Activated T-helper 1 cell treated with anti-CD3 and anti-CD28 coated beads, Interleukin-2, amount 50 U/mL, for 16 hours (primary cell): ENCODE measurements around the gene RPS25.
A peak's percentile ranks its signal among the peaks of the same experiment; 100 is the strongest.
"Not testable (repeated sequence)": the region's sequence is repeated elsewhere in the genome, so short reads cannot be mapped to it uniquely, and the experiment has no call there.

Experiments
- DNase-seq, 2 donors: peaks; one replicate each; pipeline ENCODE4 v3.0.0-alpha.2; 2020; ENCODE audit warnings: low read depth in 1 of 2, low spot score in 1 of 2

RPS25 gene

GRCh38 chr11:119039471-119039870 lies 21.3 kb upstream of the RPS25 start:
- not testable (repeated sequence) for DNase-seq

- DNase-seq = no peak
Measured at GRCh38 chr11:119038884-119039283, 20.7 kb upstream of the RPS25 start.

DNA sequence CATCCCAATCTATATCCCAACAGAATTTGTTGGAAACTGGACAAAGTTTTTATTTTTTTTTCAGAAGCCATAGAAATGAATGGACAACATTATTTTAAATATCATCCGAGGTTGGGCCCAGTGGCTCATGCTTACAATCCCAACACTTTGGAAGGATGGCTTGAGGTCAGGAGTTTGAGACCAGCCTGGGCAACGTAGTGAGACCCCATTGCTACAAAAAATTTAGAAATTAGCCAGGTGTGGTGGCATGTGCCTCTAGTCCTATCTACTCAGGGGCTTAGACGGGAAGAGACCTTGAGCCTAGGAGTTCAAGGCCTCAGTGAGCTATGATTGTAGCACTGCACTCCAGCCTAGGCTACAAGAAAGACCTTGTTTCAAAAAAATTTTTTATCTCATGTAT lies 16.7 kb upstream of the RPS25 start:
- no peak for DNase-seq

DNA sequence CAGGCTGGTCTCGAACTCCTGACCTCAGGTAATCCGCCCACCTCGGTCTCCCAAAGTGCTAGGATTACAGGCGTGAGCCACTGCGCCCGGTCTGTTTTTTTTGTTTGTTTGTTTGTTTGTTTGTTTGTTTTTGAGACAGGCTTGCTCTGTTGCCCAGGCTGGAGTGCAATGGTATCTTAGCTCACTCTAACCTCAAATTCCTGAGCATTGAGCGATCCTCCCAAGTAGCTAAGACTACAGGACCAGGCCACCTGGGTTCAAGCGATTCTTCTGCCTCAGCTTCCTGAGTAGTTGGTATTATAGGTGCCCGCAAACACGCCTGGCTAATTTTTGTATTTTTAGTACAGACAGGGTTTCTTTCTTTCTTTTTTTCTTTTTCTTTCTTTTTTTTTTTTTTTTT lies 15.3 kb upstream of the RPS25 start:
- DNase-seq = not testable (repeated sequence)

DNA sequence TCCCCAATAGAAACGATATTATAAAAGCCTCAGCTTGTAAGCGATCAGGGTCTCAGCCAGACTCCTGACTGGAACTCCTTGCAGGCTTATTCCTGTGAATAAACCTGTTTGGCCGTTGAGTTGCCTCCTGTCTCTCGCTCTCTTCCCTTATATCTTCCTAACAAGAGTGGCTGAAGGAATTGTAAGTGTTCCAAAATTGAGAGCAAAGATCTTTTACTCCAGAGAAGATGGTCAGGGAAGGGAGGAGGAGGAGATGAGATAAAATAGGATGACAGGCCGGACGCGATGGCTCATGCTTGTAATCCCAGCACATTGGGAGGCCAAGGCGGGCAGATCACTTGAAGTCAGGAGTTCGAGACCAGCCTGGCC lies 13.8 kb upstream of the RPS25 start:
- no peak for DNase-seq

GRCh38 chr11:119030329-119031047 lies 12.3 kb upstream of the RPS25 start, which contains the start of gene SLC37A4:
SLC37A4 (minus strand) TSS chr11:119030877.
- peak; percentile 98 to 99 for DNase-seq

- no peak for DNase-seq
Measured at GRCh38 chr11:119030029-119030328, 11.8 kb upstream of the RPS25 start.

DNA sequence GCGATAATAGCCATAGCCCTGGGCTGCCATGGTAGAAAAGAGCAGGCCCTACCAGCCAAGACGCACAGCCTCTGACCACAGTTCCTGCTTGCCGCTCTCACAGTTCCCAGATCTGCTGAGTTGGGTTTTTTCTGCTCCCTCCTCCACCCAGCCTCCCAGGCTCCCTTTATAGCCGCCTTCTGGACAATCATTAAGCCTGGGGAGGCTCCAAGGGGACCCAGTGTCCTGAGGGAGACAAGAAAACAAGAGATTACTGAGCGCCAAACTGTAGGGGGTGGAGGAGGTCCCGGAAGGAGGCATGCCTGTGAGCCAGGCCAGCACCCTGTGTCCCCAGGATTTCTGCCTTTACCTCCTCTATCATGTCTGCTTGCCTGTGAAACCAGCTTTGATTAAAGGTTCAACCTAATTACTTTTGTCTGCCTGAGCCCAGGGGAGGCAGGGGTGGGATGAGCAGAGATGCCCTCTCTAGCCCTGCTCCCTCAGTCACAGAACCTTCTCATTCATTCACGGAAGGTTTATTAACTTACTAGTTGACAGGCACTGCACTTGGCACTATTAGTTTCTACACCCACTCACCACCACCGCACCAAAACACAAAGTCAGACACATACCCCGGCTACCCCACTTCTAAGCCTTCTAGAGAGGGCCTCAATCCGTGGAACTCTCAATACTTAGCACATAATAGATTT lies 11.3 kb upstream of the RPS25 start:
- DNase-seq = peak in 1 of 2 donors; percentile 27

- no peak for DNase-seq
Measured at GRCh38 chr11:119029069-119029339, 10.9 kb upstream of the RPS25 start.

DNA sequence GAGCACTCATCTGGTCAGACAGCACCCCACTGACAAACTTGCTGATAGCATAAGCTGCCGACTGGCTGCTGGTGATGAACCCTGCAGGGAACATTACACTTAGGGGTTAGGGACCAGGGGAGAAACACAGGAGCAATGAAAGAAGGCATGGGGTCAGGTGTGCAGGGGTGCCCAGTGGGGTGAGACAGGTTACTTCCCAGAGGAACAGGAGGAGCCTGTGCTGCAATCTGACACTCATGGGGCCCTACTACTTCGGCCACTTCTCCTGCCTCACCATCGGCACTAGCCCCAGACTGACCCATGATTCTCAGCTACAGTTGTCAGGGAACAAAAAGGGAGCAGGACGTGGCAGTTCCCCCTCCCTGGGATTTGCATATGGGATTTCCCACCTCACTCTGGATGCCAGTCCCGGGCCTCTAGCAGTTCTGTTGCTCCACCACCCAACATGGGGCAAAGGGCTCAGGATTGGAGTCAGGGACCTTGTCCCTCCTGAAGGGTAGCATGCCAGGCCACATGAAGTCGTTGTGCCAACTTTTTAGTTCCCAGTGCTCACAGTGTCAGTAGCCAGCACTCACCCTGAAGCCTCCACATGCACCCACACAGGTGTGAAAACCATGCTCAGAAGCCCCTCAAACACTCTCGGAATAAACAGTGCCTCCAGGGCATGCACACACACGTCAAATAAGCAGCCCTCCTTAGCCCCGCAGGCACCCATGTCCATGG lies 10.4 kb upstream of the RPS25 start:
- no peak for DNase-seq

DNA sequence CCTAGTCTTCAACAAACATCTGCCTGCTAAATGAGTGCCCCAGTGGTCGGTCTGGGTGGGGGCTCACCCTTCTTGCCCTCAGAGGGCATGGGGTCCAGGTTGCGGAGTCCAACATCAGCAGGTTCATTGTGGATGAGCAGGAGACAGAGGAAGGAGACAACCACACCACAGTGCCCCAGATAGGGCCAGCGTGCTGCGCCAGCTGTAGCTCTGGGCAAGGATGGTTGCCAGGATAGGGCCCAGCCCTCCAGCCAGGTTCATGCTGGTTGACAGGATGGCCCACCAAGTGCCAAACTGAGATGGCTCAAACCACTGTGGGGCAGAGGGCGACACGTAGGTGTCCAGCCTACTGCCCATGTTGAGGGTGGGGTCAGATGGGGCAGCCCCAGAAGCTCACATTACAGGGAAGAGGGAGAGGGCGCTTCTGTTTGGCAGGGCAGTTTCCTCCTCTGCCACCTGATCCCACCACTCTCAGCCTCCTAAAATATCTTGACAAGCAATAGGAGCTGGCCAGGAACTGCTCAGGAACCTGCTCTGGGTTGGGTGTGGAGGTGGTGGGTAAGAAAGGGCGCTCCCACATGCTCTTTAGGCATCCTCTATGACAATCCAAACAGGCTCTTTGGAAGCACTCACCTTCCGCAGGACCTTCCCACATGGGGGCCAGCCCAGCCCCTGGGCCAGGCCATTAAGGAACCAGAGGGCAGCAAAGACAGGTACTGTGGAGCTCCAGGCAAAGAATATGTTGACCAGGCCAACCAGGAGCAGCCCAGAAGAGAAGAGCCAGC lies 9.6 kb upstream of the RPS25 start:
- no peak for DNase-seq

DNA sequence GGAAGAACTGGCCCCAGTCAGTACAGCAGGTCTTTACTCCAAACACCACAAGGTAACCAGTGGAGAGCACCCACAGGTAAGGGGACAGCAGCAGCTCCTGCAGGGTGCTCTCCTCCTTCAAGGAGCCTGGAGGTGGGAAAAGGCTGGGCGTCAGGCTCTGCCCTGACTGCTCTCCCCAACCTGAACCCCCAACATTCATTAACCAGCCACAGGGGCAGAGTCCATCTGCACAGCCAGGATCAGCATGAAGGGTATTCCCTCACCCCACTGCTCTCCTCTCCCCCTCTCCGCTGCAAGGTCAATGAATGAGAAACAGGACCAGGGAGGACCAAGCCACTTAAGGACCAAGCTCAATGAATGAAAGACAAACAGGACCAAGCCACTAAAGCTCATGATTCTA lies 8.8 kb upstream of the RPS25 start:
- no peak for DNase-seq

GRCh38 chr11:119025978-119026766 lies 8.0 kb upstream of the RPS25 start:
- DNase-seq = no peak

- DNase-seq = no peak
Measured at GRCh38 chr11:119025541-119025940, 7.4 kb upstream of the RPS25 start.

DNA sequence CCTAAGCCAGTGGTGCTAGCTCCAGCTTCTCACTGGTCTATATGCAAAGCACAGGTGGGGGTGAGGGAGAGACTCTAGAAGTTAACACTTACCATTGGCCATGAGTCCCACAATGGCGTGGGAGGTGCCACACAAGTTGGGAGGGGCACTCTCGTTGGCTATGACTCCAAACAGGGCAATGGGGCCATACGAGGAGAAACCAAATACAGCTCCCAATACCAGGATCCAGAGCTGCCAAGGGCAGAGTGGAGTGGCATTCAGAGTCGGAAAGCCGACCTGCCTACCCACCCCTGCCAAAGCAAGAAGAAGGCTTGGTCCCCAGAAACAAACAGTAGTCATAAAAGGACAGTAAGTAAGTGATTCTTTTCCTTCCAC lies 6.9 kb upstream of the RPS25 start:
- no peak for DNase-seq

- DNase-seq = no peak
Measured at GRCh38 chr11:119024430-119025098, 6.4 kb upstream of the RPS25 start.

GRCh38 chr11:119023741-119024140 lies 5.6 kb upstream of the RPS25 start:
- no peak for DNase-seq

DNA sequence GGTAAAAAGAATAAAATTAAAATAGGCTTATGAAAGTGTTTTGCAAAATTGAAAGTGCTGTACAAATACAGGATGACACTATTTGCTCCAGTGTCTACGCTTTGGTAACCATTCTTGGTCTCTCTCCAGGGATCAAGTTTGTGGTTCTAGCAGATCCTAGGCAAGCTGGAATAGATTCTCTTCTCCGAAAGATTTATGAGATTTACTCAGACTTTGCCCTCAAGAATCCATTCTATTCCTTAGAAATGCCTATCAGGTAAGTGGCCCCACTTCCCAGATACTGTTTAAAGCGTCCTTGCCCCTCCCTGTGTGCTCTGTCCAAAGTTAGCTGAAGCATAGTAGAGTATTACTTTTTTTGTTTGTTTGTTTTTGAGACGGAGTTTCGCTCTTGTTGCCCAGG lies 3.5 kb upstream of the RPS25 start:
- no peak for DNase-seq

- DNase-seq = no peak
Measured at GRCh38 chr11:119019996-119020395, 1.9 kb upstream of the RPS25 start.

DNA sequence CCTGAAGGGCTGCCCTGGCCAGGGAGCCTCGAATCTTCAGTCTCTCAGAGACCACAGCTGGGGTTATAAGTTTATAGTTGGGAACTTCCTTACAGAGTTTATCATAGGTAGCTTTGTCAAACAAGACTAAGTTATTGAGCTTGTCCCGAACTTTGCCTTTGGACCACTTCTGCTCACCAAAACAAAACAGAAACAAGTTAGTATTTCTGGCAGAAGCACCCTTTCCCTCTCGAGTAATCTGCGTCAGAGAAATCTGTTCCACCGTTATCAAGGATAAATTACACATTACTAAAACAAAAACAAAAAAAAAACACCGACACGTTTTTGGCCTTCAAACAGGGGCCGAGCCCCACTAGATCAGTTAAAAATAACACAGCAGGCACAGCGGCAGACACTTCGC lies 766 bp downstream of the RPS25 start:
- DNase-seq = not testable (repeated sequence)
